Epithelial cell of proximal tubule (primary cell): Measurements from ENCODE around the gene DNAJC11. TPM values are rescaled to one million over a fixed set of nuclear protein-coding genes. Genes with fewer than 3 reads are reported as not detected.

Experiments
- DNase-seq: peaks from one replicate; pipeline ENCODE4 v3.0.0-alpha.2; 2011; ENCODE audit warnings: low read depth
- H3K4me3 ChIP-seq: 2 replicates; pipeline ENCODE4 v1.5.1; 2011; ENCODE audit warnings: low read depth, mild to moderate bottlenecking, low read length
- CTCF ChIP-seq: conservative IDR thresholded peaks from 2 replicates; pipeline ENCODE4 v1.5.1; 2012; ENCODE audit warnings: low read depth, mild to moderate bottlenecking, low read length
- total RNA-seq: library from RNA; depleted of rRNA; stranded (reverse); fragments of >200 nt; gene quantifications from 2 replicates; pipeline ENCODE4 v1.2.3, GENCODE V29; 2015

DNAJC11 gene
- total RNA-seq, 1 donor from 2014 or later: 32.8 TPM

- no peak for TF ChIP-seq CTCF
- H3K4me3 ChIP-seq: no peak overlapping the region
- DNase-seq: no peak
Observed at GRCh38 chr1:6738987-6739676, 37.5 kb upstream of the DNAJC11 start.

- TF ChIP-seq CTCF: no peak
- no peak overlapping the region for H3K4me3 ChIP-seq
- DNase-seq: no peak
Observed at GRCh38 chr1:6732942-6733341, 31.3 kb upstream of the DNAJC11 start.

GRCh38 chr1:6731905-6732304 lies 30.3 kb upstream of the DNAJC11 start:
- DNase-seq: no peak
- no peak overlapping the region for H3K4me3 ChIP-seq
- no peak for TF ChIP-seq CTCF

GRCh38 chr1:6730880-6731279 lies 29.3 kb upstream of the DNAJC11 start:
- no peak overlapping the region for H3K4me3 ChIP-seq
- TF ChIP-seq CTCF: no peak
- DNase-seq: no peak

- TF ChIP-seq CTCF: no peak
Observed at GRCh38 chr1:6730473-6730872, 28.9 kb upstream of the DNAJC11 start.

GRCh38 chr1:6727535-6727934 lies 25.9 kb upstream of the DNAJC11 start:
- H3K4me3 ChIP-seq: no peak overlapping the region
- DNase-seq: peak; percentile 9
- peak; percentile 90 for TF ChIP-seq CTCF

More at GRCh38 chr1:6730473-6730872, 28.9 kb upstream of the DNAJC11 start:
- no peak for DNase-seq
- H3K4me3 ChIP-seq: no peak overlapping the region

- no peak for TF ChIP-seq CTCF
- no peak for DNase-seq
- no peak overlapping the region for H3K4me3 ChIP-seq
Observed at GRCh38 chr1:6726253-6726652, 24.6 kb upstream of the DNAJC11 start.
